ENCODE measurements around the gene ARHGAP36.

Gene ARHGAP36, protein sequence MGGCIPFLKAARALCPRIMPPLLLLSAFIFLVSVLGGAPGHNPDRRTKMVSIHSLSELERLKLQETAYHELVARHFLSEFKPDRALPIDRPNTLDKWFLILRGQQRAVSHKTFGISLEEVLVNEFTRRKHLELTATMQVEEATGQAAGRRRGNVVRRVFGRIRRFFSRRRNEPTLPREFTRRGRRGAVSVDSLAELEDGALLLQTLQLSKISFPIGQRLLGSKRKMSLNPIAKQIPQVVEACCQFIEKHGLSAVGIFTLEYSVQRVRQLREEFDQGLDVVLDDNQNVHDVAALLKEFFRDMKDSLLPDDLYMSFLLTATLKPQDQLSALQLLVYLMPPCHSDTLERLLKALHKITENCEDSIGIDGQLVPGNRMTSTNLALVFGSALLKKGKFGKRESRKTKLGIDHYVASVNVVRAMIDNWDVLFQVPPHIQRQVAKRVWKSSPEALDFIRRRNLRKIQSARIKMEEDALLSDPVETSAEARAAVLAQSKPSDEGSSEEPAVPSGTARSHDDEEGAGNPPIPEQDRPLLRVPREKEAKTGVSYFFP

DNA sequence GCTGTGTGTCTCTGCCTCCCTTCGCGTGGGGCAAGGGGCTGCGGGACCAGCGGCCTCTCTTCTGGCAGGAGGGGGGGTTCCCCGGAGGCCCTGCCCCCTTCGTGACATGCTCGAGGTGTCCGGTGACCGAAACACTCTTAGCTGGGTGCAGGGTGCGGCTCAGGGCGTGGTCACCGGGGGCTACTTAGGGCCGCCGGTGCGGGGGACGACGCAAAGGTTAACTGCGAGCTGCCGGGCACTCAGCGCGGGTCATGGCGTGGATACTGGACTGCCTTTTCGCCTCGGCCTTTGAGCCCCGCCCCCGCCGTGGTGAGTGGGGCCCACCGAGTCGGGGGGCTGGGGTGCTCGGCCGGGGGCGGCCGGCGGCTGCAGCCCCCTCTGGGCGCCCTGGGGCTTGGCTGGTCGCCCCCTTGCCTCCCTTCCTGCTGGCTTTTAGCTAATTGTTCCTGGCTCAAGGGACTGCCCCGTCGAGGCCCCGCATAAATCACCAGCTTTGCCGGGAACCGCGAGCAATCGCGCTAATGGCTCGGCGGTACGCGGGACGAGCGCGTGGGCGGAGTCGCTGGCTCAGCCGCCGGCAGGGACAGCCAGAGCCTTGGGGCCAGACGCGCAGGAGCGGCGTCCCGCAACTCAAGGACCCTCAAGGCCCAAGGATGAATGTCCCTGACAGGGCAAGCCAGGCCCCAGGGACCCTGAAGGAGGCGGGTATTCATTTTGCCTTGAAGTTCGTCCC is at the start of gene ARHGAP36:
Gene ARHGAP36, plus strand, starts transcription at position 211 of the 733 bp plus-strand sequence. CDS start 23,320 bp downstream, outside the sequence.
- no peak for DNase-seq (ENCODE audit: low read depth in 2 of 2)

DNA sequence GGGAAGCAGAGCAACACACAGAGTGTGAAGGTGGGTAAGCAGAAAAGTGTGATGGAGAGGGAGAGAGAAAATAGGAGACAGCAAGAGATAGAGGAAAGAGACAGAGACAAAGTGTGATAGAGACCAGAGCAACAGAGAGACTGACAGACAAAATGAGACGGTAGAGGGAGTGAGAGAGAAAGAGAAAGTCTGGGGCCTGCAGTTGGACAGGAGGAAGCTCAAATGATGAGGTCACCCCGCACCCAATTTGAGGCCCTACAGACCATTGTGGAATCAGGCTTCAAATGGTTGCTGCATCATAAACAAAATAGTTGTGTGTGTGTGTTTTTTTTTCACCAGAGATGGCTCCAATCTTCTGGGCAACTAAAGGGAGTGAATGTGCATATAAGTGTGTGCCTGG is 48.0 kb upstream of the ARHGAP36 start:
- no peak for DNase-seq (ENCODE audit: low read depth in 2 of 2)

DNA sequence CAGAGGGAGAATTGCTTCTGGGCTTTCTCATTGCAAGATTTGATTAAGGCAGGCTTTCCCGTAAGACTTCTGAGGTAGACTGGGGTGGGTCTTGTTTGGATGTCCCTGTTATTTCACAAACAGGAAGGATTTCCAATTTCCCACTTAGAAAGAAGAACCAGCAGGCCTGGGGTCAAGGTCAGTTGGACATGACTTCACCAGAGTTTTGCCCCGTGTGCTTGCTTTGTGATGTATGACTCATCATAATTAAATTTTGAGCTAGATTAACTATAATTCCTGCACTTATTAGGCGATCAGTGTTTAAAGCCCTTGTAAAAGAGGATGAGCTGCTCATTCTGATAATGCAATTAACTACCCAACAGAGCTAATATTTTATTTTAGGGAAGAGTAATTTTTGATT is 32.8 kb upstream of the ARHGAP36 start:
- DNase-seq (ENCODE audit: low read depth in 2 of 2) = no peak

DNA sequence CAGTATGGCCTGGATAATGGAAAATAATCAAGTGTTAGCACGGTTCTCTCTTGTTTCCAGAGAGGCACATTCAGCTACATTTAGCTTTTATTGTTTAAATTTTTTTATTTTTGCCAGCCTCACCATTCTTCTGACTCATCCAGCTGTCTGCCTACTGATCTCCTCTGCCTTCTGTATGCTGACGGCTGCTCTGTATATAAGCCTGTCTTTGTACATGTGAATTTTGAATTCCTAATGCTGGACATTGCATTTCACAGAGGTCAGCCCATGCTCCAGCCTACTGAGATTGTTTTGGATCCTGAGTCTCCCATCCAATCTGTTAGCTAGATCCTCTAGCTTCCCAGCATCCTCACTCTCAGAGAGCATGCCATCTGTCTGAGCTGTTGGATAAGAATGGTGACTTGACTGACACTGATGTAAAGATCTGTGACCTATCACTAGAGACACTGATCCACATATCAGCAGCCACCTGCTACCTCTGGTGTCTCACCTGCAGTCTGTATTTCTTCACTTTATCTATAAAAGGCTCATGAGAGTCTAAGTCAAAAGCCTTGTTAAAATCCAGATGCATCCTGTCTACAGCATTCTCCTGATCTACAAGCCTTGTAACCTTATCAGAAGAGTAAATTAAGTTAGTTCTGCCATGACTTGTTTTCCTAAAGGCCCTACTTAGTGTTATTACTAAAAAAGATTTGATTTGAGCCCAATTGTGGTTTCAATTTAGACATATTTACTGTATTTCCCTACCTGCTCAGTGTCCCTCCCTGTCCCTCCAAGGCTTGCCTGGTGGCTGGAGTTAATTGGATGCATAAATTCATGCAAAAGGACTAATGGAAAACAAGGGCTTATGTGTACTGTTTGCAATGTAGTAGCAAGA is 25.6 kb upstream of the ARHGAP36 start:
- no peak for DNase-seq (ENCODE audit: low read depth in 2 of 2)

DNA sequence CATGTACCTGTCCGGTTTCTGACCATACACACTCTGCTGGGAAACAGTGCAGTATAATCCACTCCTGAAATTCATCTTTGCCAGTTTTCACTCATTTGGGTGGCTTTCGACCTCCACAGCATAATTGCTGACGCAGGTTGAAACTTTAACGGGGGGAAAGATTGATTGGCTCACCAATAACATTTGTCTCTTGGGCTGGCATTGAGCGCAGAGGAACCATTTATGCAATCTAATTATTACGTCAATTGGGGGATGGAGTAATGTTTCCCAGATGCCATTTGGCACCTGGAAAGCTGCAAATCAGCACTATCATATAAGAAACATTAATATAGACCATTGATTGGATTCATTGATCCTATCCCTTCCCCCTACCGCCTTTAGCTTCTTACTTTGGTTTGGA is 24.1 kb upstream of the ARHGAP36 start:
- DNase-seq (ENCODE audit: low read depth in 2 of 2) = no peak

DNA sequence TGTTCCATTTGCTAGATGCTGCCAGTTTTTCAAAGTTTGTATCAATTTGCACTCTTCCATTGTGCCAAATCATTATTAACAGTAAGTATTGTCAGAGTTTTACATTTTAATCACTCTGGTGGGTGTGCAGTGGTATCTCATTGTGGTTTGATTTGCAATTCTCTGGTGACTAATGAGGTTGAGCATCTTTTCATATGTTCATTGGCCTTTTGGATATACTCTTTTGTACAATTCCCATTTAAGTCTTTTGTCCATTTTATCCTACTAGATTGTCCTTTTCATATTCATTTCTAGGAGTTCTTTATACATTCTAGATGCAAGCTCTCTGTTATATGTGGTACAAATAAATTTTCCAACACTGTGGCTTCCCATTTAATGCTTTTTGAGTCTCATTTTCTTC is 17.4 kb upstream of the ARHGAP36 start:
- no peak for DNase-seq (ENCODE audit: low read depth in 2 of 2)

DNA sequence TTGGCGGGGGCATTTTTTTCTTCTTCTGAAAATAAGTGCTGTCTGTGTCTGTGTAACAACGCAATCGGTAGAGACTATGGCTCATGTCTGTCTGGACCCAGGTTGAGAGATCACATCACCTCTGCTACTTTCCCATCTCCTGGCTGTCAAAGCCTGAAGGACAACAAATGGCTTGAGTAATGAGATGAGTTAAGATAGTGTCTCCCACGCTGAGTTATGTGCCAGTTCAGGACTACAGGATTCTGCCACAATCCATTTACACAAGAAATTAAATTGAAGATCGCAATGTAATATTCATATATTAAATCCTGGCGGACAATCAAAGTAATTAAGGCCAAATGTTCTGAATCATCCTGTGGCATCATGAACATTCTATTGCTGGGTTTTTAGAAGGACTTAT is 16.5 kb upstream of the ARHGAP36 start:
- no peak for DNase-seq (ENCODE audit: low read depth in 2 of 2)

DNA sequence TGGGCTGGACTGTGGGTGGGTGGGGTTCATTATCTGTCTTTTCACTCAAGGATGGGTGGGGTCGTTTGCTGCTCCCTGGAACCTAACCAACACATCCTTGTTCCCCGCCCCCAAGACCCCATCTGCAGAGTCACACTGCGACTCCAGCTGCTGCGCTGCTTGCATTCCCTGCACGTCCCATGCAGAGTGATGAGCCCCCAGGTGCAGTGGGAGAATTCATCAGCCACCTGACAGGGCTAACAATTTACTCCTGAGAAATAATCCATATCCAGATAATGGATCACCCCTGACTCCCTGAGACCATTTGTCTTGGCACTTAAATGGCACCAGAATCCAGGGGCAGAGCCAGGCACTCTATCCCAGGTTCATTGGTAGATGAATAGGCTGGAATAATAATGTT is 12.4 kb upstream of the ARHGAP36 start:
- no peak for DNase-seq (ENCODE audit: low read depth in 2 of 2)

DNA sequence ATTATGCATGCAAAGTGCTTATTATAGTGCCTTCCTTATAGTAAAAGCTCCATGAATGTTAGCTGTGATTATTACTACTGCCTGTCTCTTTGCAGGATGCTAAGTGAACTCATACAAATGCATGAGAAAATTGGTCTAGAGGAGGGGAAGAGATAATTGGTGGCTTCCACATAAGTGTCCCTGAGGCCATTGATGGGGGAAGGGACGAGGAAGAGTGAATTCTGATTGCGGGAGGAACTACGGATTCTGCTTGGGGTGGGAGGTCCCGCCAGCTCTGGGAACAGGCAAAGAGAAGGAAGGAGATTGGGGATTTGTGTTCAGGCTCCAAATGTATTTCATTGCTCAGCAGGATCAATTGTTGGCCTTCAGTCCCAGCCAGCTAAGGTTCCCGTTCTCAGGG is 11.6 kb upstream of the ARHGAP36 start:
- no peak for DNase-seq (ENCODE audit: low read depth in 2 of 2)

DNA sequence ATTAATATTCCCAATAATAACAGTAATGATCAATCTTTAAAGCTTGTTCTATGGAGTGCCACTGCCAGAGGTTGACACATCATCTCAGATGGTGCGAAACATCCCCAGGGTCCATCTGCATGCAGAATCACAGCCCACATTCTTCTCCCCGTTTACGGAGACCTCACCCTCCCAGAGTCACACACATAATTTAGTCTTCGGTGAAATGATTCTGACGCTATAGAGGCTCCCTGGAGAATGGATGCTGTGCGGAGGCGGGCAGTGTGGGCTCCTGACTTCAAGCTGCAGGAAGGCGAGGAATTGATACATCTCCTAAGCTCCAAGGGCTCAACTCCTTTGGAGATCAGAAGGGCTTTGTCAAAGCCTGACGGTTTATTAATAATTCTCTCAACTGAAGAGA is 11.0 kb upstream of the ARHGAP36 start:
- no peak for DNase-seq (ENCODE audit: low read depth in 2 of 2)

DNA sequence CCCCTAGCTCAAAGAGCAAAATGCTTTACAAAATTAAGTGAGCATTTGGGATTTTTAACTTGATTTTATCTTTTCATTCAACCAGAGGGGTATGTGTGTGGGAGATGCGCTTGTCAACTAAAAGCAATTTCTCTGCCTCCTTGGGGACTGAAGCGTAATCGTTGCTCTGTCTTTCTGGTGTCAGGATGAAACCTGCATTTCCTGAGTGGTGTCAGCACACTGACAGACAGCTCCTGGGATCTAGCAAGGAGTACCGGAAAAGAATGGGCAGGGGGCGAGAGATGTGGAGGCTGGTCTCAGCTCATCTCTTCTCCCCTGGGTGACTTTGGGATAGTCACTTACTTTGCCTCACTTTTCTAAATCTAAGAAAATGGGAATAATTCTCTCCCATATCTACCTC is 5.1 kb upstream of the ARHGAP36 start:
- DNase-seq (ENCODE audit: low read depth in 2 of 2) = no peak

DNA sequence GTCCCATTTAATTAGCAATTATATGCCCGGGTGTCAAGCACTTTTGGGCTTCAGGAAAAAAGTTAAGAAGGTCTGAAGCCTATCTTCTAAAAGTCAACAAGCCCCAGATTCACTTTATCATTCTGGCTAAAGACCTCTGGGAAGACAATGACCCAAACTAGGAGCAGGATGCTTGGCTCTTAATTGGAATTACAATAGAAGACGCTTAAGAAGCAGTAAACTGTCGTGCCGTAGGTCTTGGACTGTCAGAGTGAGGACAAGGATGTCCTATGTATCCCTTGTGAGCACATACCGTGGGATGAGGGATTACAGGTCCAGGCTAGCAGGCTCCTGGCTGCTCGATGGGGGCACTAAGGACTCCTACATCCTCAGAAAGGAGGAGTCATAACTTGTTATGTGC is 3.2 kb upstream of the ARHGAP36 start:
- no peak for DNase-seq (ENCODE audit: low read depth in 2 of 2)

DNA sequence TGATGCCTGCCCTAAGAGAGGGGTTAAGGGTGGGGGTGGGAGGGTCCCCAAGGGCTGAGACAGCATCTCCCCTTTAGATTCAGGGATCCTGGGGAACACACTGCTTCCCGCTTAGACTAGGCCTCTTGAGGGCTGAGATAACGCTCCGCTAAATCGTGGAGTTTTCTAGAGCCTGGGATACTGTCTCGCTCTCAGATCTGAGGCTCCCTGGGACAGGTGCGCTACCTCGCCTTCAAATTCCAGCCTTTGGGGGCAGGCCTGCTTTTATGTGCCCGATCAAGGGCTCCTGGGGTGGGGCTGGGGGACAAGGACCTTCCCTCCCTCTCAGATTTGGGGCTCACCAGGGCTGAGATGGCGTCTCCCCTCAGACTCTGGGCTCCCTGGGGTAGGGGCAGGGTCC is 440 bp upstream of the ARHGAP36 start:
- DNase-seq (ENCODE audit: low read depth in 2 of 2) = no peak

DNA sequence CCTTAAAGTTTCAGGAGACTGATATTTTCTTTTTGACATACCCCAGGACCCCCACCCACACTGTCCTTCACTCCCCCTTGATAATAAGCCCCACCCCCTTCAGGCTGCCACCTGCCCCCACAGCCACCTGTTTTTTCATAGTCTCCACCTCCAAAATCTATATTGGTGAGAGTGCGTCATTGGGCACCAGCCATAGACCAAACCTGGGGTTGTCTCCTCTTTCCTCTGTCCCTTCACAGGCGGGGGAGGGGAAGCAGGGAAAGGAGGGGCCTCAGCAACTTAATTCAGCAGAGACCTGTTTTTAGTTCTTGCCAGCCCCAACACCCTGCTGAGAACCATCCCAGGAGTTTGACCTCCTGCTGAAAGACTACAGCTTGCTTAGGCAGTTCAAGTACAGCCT is 1.1 kb downstream of the ARHGAP36 start:
- no peak for DNase-seq (ENCODE audit: low read depth in 2 of 2)

DNA sequence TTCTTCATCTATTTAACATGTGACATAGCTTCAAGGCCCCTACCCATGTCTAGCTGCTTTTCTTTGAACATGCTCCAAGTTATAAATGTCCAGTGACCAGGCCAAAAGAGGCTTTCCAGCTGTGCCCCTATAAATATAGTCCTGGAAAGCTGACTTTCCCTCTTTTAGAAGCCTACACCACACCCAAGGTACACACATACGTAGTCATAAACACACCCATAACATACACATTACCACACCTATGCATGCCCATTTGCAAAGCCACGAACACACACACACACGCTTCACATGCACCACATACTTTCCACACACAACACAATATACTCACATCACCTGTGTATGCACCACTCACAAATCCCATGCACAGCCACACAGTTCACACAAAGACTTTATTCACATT is 2.0 kb downstream of the ARHGAP36 start:
- no peak for DNase-seq (ENCODE audit: low read depth in 2 of 2)

DNA sequence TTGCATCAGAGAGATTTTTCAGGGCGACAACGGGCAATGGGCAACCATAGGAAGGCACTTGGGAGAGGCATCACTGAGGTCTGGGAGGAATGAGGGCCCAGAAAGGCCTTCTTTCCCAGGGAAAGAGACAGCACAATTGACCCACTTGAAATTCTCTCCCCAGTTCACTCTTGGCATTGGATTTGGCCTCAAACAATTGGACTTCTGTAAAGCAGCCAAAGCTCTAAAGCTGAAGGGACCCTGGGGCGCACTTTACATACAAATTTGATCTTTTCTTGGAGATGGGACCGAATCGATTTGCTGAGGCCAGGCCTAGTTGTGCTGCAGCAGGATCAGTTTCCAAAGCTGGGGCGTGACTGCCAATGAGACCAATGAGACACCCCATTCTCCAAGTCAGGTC is 3.2 kb downstream of the ARHGAP36 start:
- no peak for DNase-seq (ENCODE audit: low read depth in 2 of 2)

DNA sequence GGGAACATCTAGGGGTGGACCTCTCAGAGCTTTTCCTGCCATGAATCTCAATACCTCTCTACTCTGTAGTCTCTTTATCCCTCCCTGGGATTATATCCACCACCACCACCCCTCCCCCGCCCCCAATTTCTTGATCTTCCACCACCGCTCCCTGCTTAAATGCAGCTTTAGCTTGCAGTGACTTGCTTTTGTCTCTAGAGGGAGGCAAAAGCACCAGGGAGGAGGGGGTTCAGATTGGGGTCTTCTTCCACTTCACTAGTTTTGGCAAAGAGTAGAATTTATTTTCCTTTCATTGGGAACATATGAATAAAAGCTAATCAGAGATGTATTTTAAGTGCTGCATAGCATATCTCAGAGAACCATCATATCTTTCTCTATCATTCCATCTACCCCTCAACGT is 5.5 kb downstream of the ARHGAP36 start:
- no peak for DNase-seq (ENCODE audit: low read depth in 2 of 2)

DNA sequence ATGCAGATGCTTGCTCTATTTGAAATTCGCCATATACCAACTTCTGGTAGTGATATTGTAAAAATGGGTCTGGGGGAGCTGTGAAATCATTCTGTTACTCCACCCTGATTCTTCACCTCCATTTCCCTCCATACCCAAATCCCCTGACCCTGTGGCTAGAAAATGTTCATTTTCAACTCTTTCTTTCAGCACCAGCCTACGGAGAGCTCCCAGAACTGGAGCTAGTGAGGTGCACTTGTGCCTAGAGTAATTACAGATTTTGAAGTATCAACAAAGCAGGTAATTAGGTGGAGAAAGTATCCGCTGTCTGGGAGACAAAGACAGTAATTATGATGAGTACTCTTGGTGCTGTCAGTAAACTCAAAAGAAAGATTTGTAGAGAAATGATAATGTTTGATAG is 8.1 kb downstream of the ARHGAP36 start:
- DNase-seq (ENCODE audit: low read depth in 2 of 2) = no peak

DNA sequence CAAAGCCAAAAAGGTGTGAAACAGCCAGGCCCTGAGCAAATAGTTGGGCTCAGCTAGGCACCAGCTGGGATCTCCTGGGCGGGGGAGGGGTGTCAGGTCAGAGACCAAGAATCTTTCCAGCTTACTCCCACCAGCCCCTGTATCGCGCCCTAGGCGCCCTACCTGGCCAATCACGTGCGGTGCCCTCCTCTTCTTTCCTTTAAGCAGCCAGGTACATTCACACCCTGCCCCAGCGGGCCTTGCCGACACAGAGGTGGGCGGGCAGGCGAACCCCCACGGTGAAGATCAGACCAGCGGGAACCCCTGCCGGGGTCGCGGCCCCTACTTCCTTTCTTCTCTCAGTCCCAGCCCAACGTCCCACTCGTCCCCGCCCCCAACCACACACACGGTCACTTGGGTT is 9.1 kb downstream of the ARHGAP36 start:
- DNase-seq (ENCODE audit: low read depth in 2 of 2) = no peak

DNA sequence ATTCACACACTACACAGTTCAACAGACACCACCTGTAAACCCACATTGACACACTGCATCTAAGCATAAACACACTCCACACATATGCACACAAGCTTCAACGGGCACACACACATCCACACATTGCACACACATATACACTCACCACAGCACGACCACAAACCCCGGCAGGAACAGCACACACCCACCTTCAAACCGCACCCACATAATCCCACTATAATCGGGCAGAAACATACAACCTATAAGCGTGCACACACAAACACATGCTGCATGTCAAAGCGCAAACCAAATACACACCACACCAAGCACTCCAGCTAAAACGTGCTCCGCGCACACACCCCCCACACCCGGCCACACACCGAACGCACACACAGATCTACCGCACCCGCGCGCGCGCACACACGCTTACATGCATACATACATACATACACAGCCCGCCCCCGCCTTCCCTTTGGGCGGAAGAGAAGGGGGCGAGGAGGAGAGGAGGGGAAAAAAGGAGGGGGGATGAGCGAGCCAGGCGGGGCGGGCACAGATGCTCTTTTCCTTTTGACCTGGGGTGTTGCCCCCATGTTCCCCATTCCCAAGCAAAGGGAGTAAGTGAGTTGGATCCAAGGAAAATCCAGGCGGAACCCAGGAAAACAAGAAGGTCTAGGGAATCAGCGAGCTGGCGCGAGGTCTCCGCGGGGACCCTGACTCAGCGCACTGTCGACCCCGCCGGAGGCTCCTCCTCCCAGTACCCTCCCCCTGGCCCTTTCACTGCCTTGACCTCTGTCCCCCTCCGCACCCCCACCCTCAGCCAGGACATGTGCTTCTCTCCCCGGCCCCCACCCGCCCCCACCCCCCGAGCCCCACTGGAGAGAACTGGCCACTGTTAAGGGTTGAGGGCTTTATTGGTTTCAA is 9.9 kb downstream of the ARHGAP36 start:
- DNase-seq (ENCODE audit: low read depth in 2 of 2) = no peak
